Bronchial epithelial cell (primary cell): Measurements from ENCODE around the gene ADAD2. TPM values are rescaled to one million over a fixed set of nuclear protein-coding genes. Genes with fewer than 3 reads are reported as not detected.

ENCODE experiments used
- DNase-seq: peaks from one replicate; pipeline ENCODE4 v3.0.0-alpha.2; 2010; ENCODE audit warnings: low read depth
- FAIRE-seq: peaks from 2 replicates; lab custom pipeline; 2011; peaks lifted over from hg19 to GRCh38; lab: Jason Lieb, UNC
- H3K27me3 ChIP-seq: 2 replicates; pipeline ENCODE4 v1.5.1; 2011; ENCODE audit warnings: low read length; ENCODE audit not compliant: control insufficient read depth, insufficient read depth
- H3K36me3 ChIP-seq: 2 replicates; pipeline ENCODE4 v1.5.1; 2011; ENCODE audit warnings: low read length; ENCODE audit not compliant: control insufficient read depth, insufficient read depth
- H3K4me3 ChIP-seq: 2 replicates; pipeline ENCODE4 v1.5.1; 2011; ENCODE audit warnings: mild to moderate bottlenecking, low read depth, low read length, control low read depth
- CTCF ChIP-seq: IDR thresholded peaks from 2 replicates; pipeline ENCODE4 v1.5.1; 2011; ENCODE audit warnings: mild to moderate bottlenecking, moderate library complexity, low read length, control low read depth, inconsistent platforms; ENCODE audit not compliant: insufficient read depth, severe bottlenecking
- total RNA-seq: library from RNA; depleted of rRNA; stranded (reverse); fragments of >200 nt; gene quantifications from 2 replicates; pipeline ENCODE4 v1.2.1, GENCODE V29; 2014

Gene ADAD2
- total RNA-seq, 1 donor from 2014 or later, result not detected

GRCh38 chr16:84233748-84234147 is 42.8 kb downstream of the ADAD2 start:
- TF ChIP-seq CTCF, result no peak
- no peak overlapping the region for H3K4me3 ChIP-seq
- DNase-seq, result no peak
- H3K27me3 ChIP-seq, result peaks cover 7% of the 10 kb centered on the region
- FAIRE-seq, result no peak
- no peaks in the 10 kb centered on the region for H3K36me3 ChIP-seq

GRCh38 chr16:84234321-84235241 is 43.6 kb downstream of the ADAD2 start:
- TF ChIP-seq CTCF, result no peak
- Histone ChIP-seq H3K4me3 (no peak overlapping the region), H3K36me3 (no peaks in the 10 kb centered on the region), H3K27me3 (peaks cover 14% of the 10 kb centered on the region)
- FAIRE-seq (no peak), DNase-seq (no peak)

GRCh38 chr16:84236671-84237070 is 45.7 kb downstream of the ADAD2 start:
- no peak for TF ChIP-seq CTCF
- DNase-seq (no peak), FAIRE-seq (no peak)
- Histone ChIP-seq H3K36me3 (no peaks in the 10 kb centered on the region), H3K4me3 (no peak overlapping the region), H3K27me3 (peaks cover 17% of the 10 kb centered on the region)

- no peaks in the 10 kb centered on the region for H3K36me3 ChIP-seq
- H3K4me3 ChIP-seq, result no peak overlapping the region
- TF ChIP-seq CTCF, result no peak
- DNase-seq (no peak), FAIRE-seq (no peak)
- peaks cover 17% of the 10 kb centered on the region for H3K27me3 ChIP-seq
These were observed 47.2 kb downstream of the ADAD2 start for GRCh38 chr16:84237994-84238750.

- no peaks in the 10 kb centered on the region for H3K36me3 ChIP-seq
- peaks cover 14% of the 10 kb centered on the region for H3K27me3 ChIP-seq
- no peak overlapping the region for H3K4me3 ChIP-seq
- no peak for FAIRE-seq
- DNase-seq, result no peak
- TF ChIP-seq CTCF, result no peak
These were observed 48.3 kb downstream of the ADAD2 start for GRCh38 chr16:84239141-84239769.
